HepG2 (cell line): ENCODE measurements around the gene FAM117A. TPM values are rescaled to one million over a fixed set of nuclear protein-coding genes. Genes with fewer than 3 reads are reported as not detected.

ENCODE experiments used
- ATF6 ChIP-seq: sonication (generic); formaldehyde crosslinking; conservative IDR thresholded peaks from 2 replicates; pipeline ENCODE4 v1.4.0; 2020; ENCODE audit warnings: missing genetic modification reagents
- DMTF1 ChIP-seq: sonication (generic); formaldehyde crosslinking; IDR thresholded peaks from 2 replicates; pipeline ENCODE4 v1.4.0; 2020; ENCODE audit warnings: mild to moderate bottlenecking, missing genetic modification reagents
- MBD4 ChIP-seq: IDR thresholded peaks from 2 replicates; pipeline ENCODE4 v1.6.1; 2012; ENCODE audit warnings: low read length, inconsistent platforms, borderline replicate concordance
- ZNF292 ChIP-seq: sonication (generic); formaldehyde crosslinking; IDR thresholded peaks from 2 replicates; pipeline ENCODE4 v1.8.1; 2022; ENCODE audit warnings: mild to moderate bottlenecking, low read depth, missing genetic modification reagents, borderline replicate concordance
- ZNF431 ChIP-seq: sonication (generic); formaldehyde crosslinking; IDR thresholded peaks from 2 replicates; pipeline ENCODE4 v1.9.0; 2022; ENCODE audit warnings: missing genetic modification reagents, low read depth, mild to moderate bottlenecking, borderline replicate concordance
- polyA plus RNA-seq, 8 experiments: library from polyadenylated mRNA; depleted of rRNA in 3 of 8; stranded (reverse) in 7 of 8; unstranded in 1 of 8; fragments of >200 nt; fragmentation: Illumina TruSeq in 4 of 8; extraction: Trizol in 4 of 8; gene quantifications; 2 replicates each; pipeline versions ENCODE4 v1.2.1 to v1.2.3, GENCODE V29; 2011 to 2016; ENCODE audit warnings: low read depth in 4 of 8, missing spikeins in 1 of 8, mixed read lengths in 1 of 8; ENCODE audit not compliant: insufficient read depth in 1 of 8
- total RNA-seq, 5 experiments: library from RNA; depleted of rRNA; stranded (reverse); fragments of >200 nt; fragmentation: Illumina TruSeq; extraction: Trizol; gene quantifications; 2 replicates each; pipeline ENCODE4 v1.2.3, GENCODE V29; 2016; ENCODE audit warnings: low read depth in 1 of 5
- TF ChIP-seq, protein P1 (sequence below): sonication (generic); formaldehyde crosslinking; IDR thresholded peaks from 2 replicates; pipeline ENCODE4 v1.4.0; 2020; ENCODE audit warnings: mild to moderate bottlenecking, missing genetic modification reagents
- TF ChIP-seq, protein P2 (sequence below): sonication (generic); formaldehyde crosslinking; IDR thresholded peaks from 2 replicates; pipeline ENCODE4 v1.8.0; 2022; ENCODE audit warnings: missing genetic modification reagents, mild to moderate bottlenecking, borderline replicate concordance
- TF ChIP-seq, protein P3 (sequence below): sonication (generic); formaldehyde crosslinking; IDR thresholded peaks from 2 replicates; pipeline ENCODE4 v1.4.0; 2020; ENCODE audit warnings: low read depth, mild to moderate bottlenecking, missing genetic modification reagents
- TF ChIP-seq, protein P4 (sequence below): IDR thresholded peaks from 2 replicates; pipeline ENCODE4 v1.6.1; 2012; ENCODE audit warnings: low read length, improper control_type of control experiment

Gene FAM117A
- total and polyA plus RNA-seq, 2 of the 13 experiments (the other 11 are each of a cell fraction or from before 2014, with no cell fraction given), result 12.1 to 19.8 TPM

DNA sequence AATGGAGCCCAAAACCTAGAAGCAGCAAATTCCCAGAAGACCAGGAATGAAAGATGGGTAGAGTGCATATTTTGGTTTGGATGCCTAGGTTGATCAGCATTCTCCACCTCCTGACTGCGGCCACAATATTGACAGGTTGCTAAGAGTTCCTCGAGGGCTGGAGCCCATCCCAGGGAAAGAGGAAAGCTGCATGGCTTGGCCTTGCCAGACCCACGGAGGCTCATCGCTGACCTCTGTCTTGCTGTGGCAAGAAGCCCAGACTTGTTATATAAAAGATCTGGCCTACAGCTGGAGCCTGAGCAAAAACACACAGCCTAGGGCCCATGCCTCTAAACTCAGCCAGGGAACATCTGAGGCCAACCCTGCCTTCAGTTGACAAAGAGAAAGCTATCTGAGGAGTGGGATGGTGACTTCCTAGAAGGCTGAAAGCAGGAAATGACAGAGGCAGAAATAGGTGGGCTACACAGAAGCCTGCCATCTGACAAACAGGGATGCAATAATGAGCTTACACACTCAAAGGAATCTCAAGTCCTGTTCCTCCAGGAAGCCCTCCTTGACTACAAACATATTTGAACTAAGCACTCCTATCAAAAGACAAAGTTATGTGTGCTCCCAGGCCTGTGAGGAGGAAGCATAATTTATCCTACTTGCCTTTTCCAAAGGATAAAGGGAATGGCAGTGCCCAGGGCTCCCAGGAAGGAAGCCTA is 33.7 kb downstream of the FAM117A start (continued):
- TF ChIP-seq ZNF431 (CRISPR knock-in tag), result no peak
- no peak for TF ChIP-seq DMTF1
- TF ChIP-seq MBD4, result no peak
- TF ChIP-seq, protein P1, sequence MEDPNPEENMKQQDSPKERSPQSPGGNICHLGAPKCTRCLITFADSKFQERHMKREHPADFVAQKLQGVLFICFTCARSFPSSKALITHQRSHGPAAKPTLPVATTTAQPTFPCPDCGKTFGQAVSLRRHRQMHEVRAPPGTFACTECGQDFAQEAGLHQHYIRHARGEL (CRISPR knock-in tag), result no peak
- TF ChIP-seq, protein P2, sequence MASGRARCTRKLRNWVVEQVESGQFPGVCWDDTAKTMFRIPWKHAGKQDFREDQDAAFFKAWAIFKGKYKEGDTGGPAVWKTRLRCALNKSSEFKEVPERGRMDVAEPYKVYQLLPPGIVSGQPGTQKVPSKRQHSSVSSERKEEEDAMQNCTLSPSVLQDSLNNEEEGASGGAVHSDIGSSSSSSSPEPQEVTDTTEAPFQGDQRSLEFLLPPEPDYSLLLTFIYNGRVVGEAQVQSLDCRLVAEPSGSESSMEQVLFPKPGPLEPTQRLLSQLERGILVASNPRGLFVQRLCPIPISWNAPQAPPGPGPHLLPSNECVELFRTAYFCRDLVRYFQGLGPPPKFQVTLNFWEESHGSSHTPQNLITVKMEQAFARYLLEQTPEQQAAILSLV (CRISPR knock-in tag), result no peak
- TF ChIP-seq, protein P3, sequence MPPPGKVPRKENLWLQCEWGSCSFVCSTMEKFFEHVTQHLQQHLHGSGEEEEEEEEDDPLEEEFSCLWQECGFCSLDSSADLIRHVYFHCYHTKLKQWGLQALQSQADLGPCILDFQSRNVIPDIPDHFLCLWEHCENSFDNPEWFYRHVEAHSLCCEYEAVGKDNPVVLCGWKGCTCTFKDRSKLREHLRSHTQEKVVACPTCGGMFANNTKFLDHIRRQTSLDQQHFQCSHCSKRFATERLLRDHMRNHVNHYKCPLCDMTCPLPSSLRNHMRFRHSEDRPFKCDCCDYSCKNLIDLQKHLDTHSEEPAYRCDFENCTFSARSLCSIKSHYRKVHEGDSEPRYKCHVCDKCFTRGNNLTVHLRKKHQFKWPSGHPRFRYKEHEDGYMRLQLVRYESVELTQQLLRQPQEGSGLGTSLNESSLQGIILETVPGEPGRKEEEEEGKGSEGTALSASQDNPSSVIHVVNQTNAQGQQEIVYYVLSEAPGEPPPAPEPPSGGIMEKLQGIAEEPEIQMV (CRISPR knock-in tag), result no peak
- TF ChIP-seq ZNF292 (CRISPR knock-in tag), result no peak
- TF ChIP-seq, protein P4, sequence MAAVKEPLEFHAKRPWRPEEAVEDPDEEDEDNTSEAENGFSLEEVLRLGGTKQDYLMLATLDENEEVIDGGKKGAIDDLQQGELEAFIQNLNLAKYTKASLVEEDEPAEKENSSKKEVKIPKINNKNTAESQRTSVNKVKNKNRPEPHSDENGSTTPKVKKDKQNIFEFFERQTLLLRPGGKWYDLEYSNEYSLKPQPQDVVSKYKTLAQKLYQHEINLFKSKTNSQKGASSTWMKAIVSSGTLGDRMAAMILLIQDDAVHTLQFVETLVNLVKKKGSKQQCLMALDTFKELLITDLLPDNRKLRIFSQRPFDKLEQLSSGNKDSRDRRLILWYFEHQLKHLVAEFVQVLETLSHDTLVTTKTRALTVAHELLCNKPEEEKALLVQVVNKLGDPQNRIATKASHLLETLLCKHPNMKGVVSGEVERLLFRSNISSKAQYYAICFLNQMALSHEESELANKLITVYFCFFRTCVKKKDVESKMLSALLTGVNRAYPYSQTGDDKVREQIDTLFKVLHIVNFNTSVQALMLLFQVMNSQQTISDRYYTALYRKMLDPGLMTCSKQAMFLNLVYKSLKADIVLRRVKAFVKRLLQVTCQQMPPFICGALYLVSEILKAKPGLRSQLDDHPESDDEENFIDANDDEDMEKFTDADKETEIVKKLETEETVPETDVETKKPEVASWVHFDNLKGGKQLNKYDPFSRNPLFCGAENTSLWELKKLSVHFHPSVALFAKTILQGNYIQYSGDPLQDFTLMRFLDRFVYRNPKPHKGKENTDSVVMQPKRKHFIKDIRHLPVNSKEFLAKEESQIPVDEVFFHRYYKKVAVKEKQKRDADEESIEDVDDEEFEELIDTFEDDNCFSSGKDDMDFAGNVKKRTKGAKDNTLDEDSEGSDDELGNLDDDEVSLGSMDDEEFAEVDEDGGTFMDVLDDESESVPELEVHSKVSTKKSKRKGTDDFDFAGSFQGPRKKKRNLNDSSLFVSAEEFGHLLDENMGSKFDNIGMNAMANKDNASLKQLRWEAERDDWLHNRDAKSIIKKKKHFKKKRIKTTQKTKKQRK, result no peak
- no peak for TF ChIP-seq ATF6
